22Rv1 (cell line): ENCODE results near the gene SLC35E3.

ENCODE experiments used
- CTCF ChIP-seq: fragments of 450-650 bp; IDR thresholded peaks from 2 replicates; pipeline ENCODE4 v1.5.1; 2017; ENCODE audit warnings: mild to moderate bottlenecking
- ZFX ChIP-seq: fragments of 450-650 bp; IDR thresholded peaks from 2 replicates; pipeline ENCODE4 v1.6.1; 2017; ENCODE audit warnings: antibody characterized with exemption, borderline replicate concordance

GRCh38 chr12:68759852-68760251, 13.9 kb downstream of the SLC35E3 start:
- TF ChIP-seq CTCF (no peak), ZFX (no peak)
